Osteoblast (primary cell): ENCODE results near the gene RGS9. TPM values are rescaled to one million over a fixed set of nuclear protein-coding genes. Genes with fewer than 3 reads are reported as not detected.
"Not testable (repeated sequence)": the region's sequence is repeated elsewhere in the genome, so short reads cannot be mapped to it uniquely, and the experiment has no call there.

Experiments used
- DNase-seq: peaks from one replicate; pipeline ENCODE4 v3.0.0; 2011; ENCODE audit warnings: low spot score, mixed read lengths; ENCODE audit not compliant: insufficient read length; ENCODE audit errors: missing footprints
- H2AFZ ChIP-seq: 2 replicates; pipeline ENCODE4 v1.6.0; 2011; ENCODE audit warnings: mild to moderate bottlenecking, low read length
- H3K27ac ChIP-seq: 2 replicates; pipeline ENCODE4 v1.5.1; 2011; ENCODE audit warnings: mild to moderate bottlenecking, low read depth, low read length, moderate library complexity
- H3K27me3 ChIP-seq: 2 replicates; pipeline ENCODE4 v1.6.0; 2012; ENCODE audit warnings: mild to moderate bottlenecking, control low read depth, inconsistent platforms, low read length, moderate library complexity; ENCODE audit not compliant: insufficient read depth
- H3K36me3 ChIP-seq: 2 replicates; pipeline ENCODE4 v1.5.1; 2011; ENCODE audit warnings: mild to moderate bottlenecking, low read length, control low read depth, moderate library complexity; ENCODE audit not compliant: insufficient read depth
- H3K4me1 ChIP-seq: 2 replicates; pipeline ENCODE4 v1.5.1; 2011; ENCODE audit warnings: mild to moderate bottlenecking, low read length, control low read depth, moderate library complexity; ENCODE audit not compliant: insufficient read depth
- H3K4me2 ChIP-seq: 2 replicates; pipeline ENCODE4 v1.6.0; 2011; ENCODE audit warnings: mild to moderate bottlenecking, low read length; ENCODE audit not compliant: insufficient read depth
- H3K4me3 ChIP-seq: fragments of 200-600 bp; sonication (generic); 3 replicates; pipeline ENCODE4 v1.5.1; 2012; ENCODE audit warnings: mild to moderate bottlenecking, low read length, inconsistent platforms; ENCODE audit not compliant: insufficient read depth
- H3K79me2 ChIP-seq: 2 replicates; pipeline ENCODE4 v1.6.0; 2012; ENCODE audit warnings: mild to moderate bottlenecking, low read length, control low read depth, inconsistent platforms; ENCODE audit not compliant: insufficient read depth
- H3K9me3 ChIP-seq: 2 replicates; pipeline ENCODE4 v1.5.1; 2011; ENCODE audit warnings: low read depth, low read length, control low read depth
- H4K20me1 ChIP-seq: 2 replicates; pipeline ENCODE4 v1.6.0; 2012; ENCODE audit warnings: mild to moderate bottlenecking, low read length, control low read depth; ENCODE audit not compliant: insufficient read depth
- CTCF ChIP-seq: IDR thresholded peaks from 2 replicates; pipeline ENCODE4 v1.5.1; 2011; ENCODE audit warnings: mild to moderate bottlenecking, low read depth, low read length, moderate library complexity; ENCODE audit errors: extremely low read depth
- total RNA-seq: library from RNA; depleted of rRNA; stranded (reverse); fragments of >200 nt; gene quantifications from 2 replicates; pipeline ENCODE4 v1.2.3, GENCODE V29; 2012

RGS9 gene
- total RNA-seq, 1 donor, result 0.36 TPM

- no peaks in the 10 kb centered on the region for H4K20me1 ChIP-seq
These were observed 68.5 kb downstream of the RGS9 start for GRCh38 chr17:65205655-65206054.

GRCh38 chr17:65207448-65207847 lies 70.3 kb downstream of the RGS9 start:
- H3K79me2 ChIP-seq, H3K27ac ChIP-seq, H3K4me3 ChIP-seq, H2AFZ ChIP-seq, H3K9me3 ChIP-seq, H3K4me1 ChIP-seq, H4K20me1 ChIP-seq, H3K4me2 ChIP-seq, H3K36me3 ChIP-seq: not testable (repeated sequence)
- peaks cover 17% of the 10 kb centered on the region for H3K27me3 ChIP-seq
- peak; percentile 74 for DNase-seq

More at GRCh38 chr17:65205655-65206054, 68.5 kb downstream of the RGS9 start:
- no peak overlapping the region for H2AFZ ChIP-seq
- H3K4me2 ChIP-seq, result no peak overlapping the region
- no peak overlapping the region for H3K27ac ChIP-seq
- H3K27me3 ChIP-seq, result peaks cover 23% of the 10 kb centered on the region
- H3K79me2 ChIP-seq, result no peaks in the 10 kb centered on the region
- TF ChIP-seq CTCF, result no peak
- H3K4me3 ChIP-seq, result no peak overlapping the region
- H3K4me1 ChIP-seq, result peaks cover 12% of the 10 kb centered on the region
- no peaks in the 10 kb centered on the region for H3K9me3 ChIP-seq
- no peaks in the 10 kb centered on the region for H3K36me3 ChIP-seq
- no peak for DNase-seq

GRCh38 chr17:65208717-65209116 lies 71.5 kb downstream of the RGS9 start:
- Histone ChIP-seq H3K4me1 (peaks cover 3% of the 10 kb centered on the region), H3K4me2 (no peak overlapping the region), H3K4me3 (no peak overlapping the region), H3K27me3 (peaks cover 23% of the 10 kb centered on the region), H3K27ac (no peak overlapping the region), H4K20me1 (no peaks in the 10 kb centered on the region), H3K9me3 (no peaks in the 10 kb centered on the region), H3K79me2 (no peaks in the 10 kb centered on the region), H2AFZ (no peak overlapping the region), H3K36me3 (no peaks in the 10 kb centered on the region)
- TF ChIP-seq CTCF, result no peak
- no peak for DNase-seq

GRCh38 chr17:65218261-65218660 lies 81.1 kb downstream of the RGS9 start:
- no peak overlapping the region for H3K4me2 ChIP-seq
- H3K4me1 ChIP-seq, result no peaks in the 10 kb centered on the region
- TF ChIP-seq CTCF, result no peak
- H3K4me3 ChIP-seq, result no peak overlapping the region
- H2AFZ ChIP-seq, result no peak overlapping the region
- H3K36me3 ChIP-seq, result no peaks in the 10 kb centered on the region
- H3K79me2 ChIP-seq, result no peaks in the 10 kb centered on the region
- no peaks in the 10 kb centered on the region for H4K20me1 ChIP-seq
- no peak for DNase-seq
- no peak overlapping the region for H3K27ac ChIP-seq
- H3K27me3 ChIP-seq, result peaks cover 45% of the 10 kb centered on the region
- H3K9me3 ChIP-seq, result no peaks in the 10 kb centered on the region
